Measurements from ENCODE around the gene YWHAH. TPM values are rescaled to one million over a fixed set of nuclear protein-coding genes. Genes with fewer than 3 reads are reported as not detected.
A peak's percentile ranks its signal among the peaks of the same experiment; 100 is the strongest.

YWHAH gene
- total and polyA plus RNA-seq, 9 of the 15 experiments (the other 6 are each of a cell fraction or from before 2014, with no cell fraction given): 32.0 to 177 (median 114) TPM

GRCh38 chr22:31937341-31937740 is 7.0 kb upstream of the YWHAH start:
- ATAC-seq: peak; percentile 93
- TF ChIP-seq C11orf30 (IDR thresholded peaks at IDR 0.05; ENCODE audit: low read depth) (no peak), NEUROD1 (IDR thresholded peaks at IDR 0.05; ENCODE audit: borderline replicate concordance, low read depth, low read length, partially characterized antibody) (peak; percentile 51), HCFC1 (IDR thresholded peaks at IDR 0.05; ENCODE audit: low read depth, low read length) (no peak), ZNF224 (CRISPR knock-in tag; IDR thresholded peaks at IDR 0.05) (no peak), ZNF274 (IDR thresholded peaks at IDR 0.05; ENCODE audit: borderline replicate concordance, low read depth, low read length) (peak; percentile 58; the same call in 1 of the 2 replicates), CREB5 (CRISPR knock-in tag; IDR thresholded peaks at IDR 0.05) (no peak), GATAD2A (IDR thresholded peaks at IDR 0.05) (no peak), ZNF592 (IDR thresholded peaks at IDR 0.05) (peak; percentile 76), FUS (optimal IDR thresholded peaks at IDR 0.05; ENCODE audit: low read depth, low read length) (no peak), ZNF134 (CRISPR knock-in tag; conservative IDR thresholded peaks at IDR 0.05) (no peak), MEF2A (IDR thresholded peaks at IDR 0.05; ENCODE audit: control insufficient read depth, low read depth, low read length) (no peak), RBM22 (IDR thresholded peaks at IDR 0.05; ENCODE audit: low read depth, low read length, poor library complexity, severe bottlenecking) (no peak), NCOA1 (IDR thresholded peaks at IDR 0.05; ENCODE audit: low read depth) (no peak), ZBTB8A (IDR thresholded peaks at IDR 0.05; ENCODE audit: partially characterized antibody) (no peak), ZNF12 (CRISPR knock-in tag; IDR thresholded peaks at IDR 0.05) (no peak), NCOR1 (IDR thresholded peaks at IDR 0.05) (peak; percentile 94), BCL6 (CRISPR knock-in tag; IDR thresholded peaks at IDR 0.05) (no peak), ZBTB12 (CRISPR knock-in tag; IDR thresholded peaks at IDR 0.05) (no peak)

More at GRCh38 chr22:31937341-31937740, 7.0 kb upstream of the YWHAH start:
- Histone ChIP-seq H3K4me2 (ENCODE audit: insufficient read depth, low read length) (peak overlapping the region; percentile 68), H3K9ac (ENCODE audit: insufficient read depth in 1 of 2, low read depth in 2 of 2, low read length in 2 of 2) (peak overlapping the region in 1 of 2 experiments; percentile 6; a peak in 1 of 4 replicates), H3K4me1 (replicated peaks in 1 of 2; ENCODE audit: control insufficient read depth in 2 of 2, insufficient read depth in 2 of 2, low read length in 2 of 2) (peaks cover 31 to 35% of the 10 kb centered on the region in 2 experiments; a peak in 4 of 5 replicates), H3K27ac (ENCODE audit: extremely low read depth, low read depth, low read length) (peak overlapping the region; percentile 8; the same call in 2 of the 3 replicates), H3K27me3 (ENCODE audit: control insufficient read depth in 2 of 2, insufficient read depth in 2 of 2, low read length in 2 of 2) (no peaks in the 10 kb centered on the region), H3K9me1 (ENCODE audit: control insufficient read depth, insufficient read depth, low read length) (no peaks in the 10 kb centered on the region), H3K4me3 (no peak overlapping the region), H2AFZ (ENCODE audit: low read depth, low read length) (peak overlapping the region; percentile 28; the same call in 1 of the 2 replicates), H3K79me2 (ENCODE audit: control insufficient read depth, insufficient read depth, low read length) (no peaks in the 10 kb centered on the region), H3K36me3 (ENCODE audit: control insufficient read depth, insufficient read depth, low read length) (no peaks in the 10 kb centered on the region), H4K20me1 (replicated peaks; ENCODE audit: control insufficient read depth, insufficient read depth, low read length) (no peaks in the 10 kb centered on the region), H3K9me3 (replicated peaks; ENCODE audit: control insufficient read depth, insufficient read depth, low read depth, low read length) (no peaks in the 10 kb centered on the region)
- peak; percentile 28 to 89 (median 60) for DNase-seq (ENCODE audit: extremely low read depth in 1 of 4, low spot score in 3 of 4)
- CTCF ChIA-PET (ENCODE audit: low intra/inter-chr PET ratio): no interaction called here
- FAIRE-seq: peak; percentile 88
- in situ Hi-C loops (cut with MboI): no loop called here
- no TSS peak for BruUV-seq (replicated peaks)
- POLR2A ChIA-PET: interaction anchor here (0.7 to 1.9 kb wide), 2 partner anchors 9 to 175 kb away, joined by 4 to 7 read pairs; no protein-coding TSS in a partner anchor
- WGBS (ENCODE audit: insufficient coverage, low coverage, missing lambda C conversion rate): 4% methylated on average over 3 of the region's 3 CpGs
- intact Hi-C loops (cut with micrococcal nuclease): no loop called here
